DND-41 (cell line): Measurements from ENCODE around the gene ZEB1.

Source experiments
- ATAC-seq: fragments of 200-7000 bp; cut with Tn5 transposase; 3 replicates; pipeline ENCODE4 v1.9.1; 2021; ENCODE audit warnings: low read depth; ENCODE audit not compliant: insufficient read depth
- DNase-seq: peaks from one replicate; pipeline ENCODE4 v3.0.0-alpha.2; 2020
- H2AFZ ChIP-seq: 2 replicates; pipeline ENCODE4 v1.6.0; 2012; ENCODE audit warnings: low read depth, low read length
- H3K27ac ChIP-seq: 2 replicates; pipeline ENCODE4 v1.5.1; 2012; ENCODE audit warnings: low read length, inconsistent platforms
- H3K27me3 ChIP-seq: fragments of 200-600 bp; sonication (generic); 2 replicates; pipeline ENCODE4 v1.6.0; 2012; ENCODE audit warnings: low read length, mild to moderate bottlenecking, inconsistent platforms; ENCODE audit not compliant: insufficient read depth, poor library complexity
- H3K36me3 ChIP-seq: 2 replicates; pipeline ENCODE4 v1.5.1; 2012; ENCODE audit warnings: low read length, inconsistent platforms; ENCODE audit not compliant: insufficient read depth
- H3K4me1 ChIP-seq: 2 replicates; pipeline ENCODE4 v1.5.1; 2012; ENCODE audit warnings: mild to moderate bottlenecking, low read length; ENCODE audit not compliant: insufficient read depth
- H3K4me2 ChIP-seq: 2 replicates; pipeline ENCODE4 v1.6.0; 2012; ENCODE audit warnings: mild to moderate bottlenecking, moderate library complexity, low read length, inconsistent platforms; ENCODE audit not compliant: insufficient read depth
- H3K4me3 ChIP-seq, 2 experiments: fragments of 200-600 bp in 1 of 2; shearing (Covaris generic) in 1 of 2; 2 replicates each; pipeline ENCODE4 v1.5.1; 2012 to 2016; ENCODE audit warnings: inconsistent platforms in 2 of 2, low read length in 2 of 2, mild to moderate bottlenecking in 2 of 2, low read depth in 1 of 2, moderate library complexity in 1 of 2
- H3K79me2 ChIP-seq: 2 replicates; pipeline ENCODE4 v1.6.0; 2012; ENCODE audit warnings: low read length, inconsistent platforms; ENCODE audit not compliant: insufficient read depth
- H3K9ac ChIP-seq: 2 replicates; pipeline ENCODE4 v1.6.0; 2012; ENCODE audit warnings: low read depth, mild to moderate bottlenecking, inconsistent platforms, low read length, moderate library complexity
- H3K9me3 ChIP-seq: 2 replicates; pipeline ENCODE4 v1.5.1; 2012; ENCODE audit warnings: low read length, moderate library complexity, mild to moderate bottlenecking, inconsistent platforms; ENCODE audit not compliant: insufficient read depth, severe bottlenecking
- H4K20me1 ChIP-seq: 2 replicates; pipeline ENCODE4 v1.6.0; 2012; ENCODE audit warnings: low read length; ENCODE audit not compliant: insufficient read depth
- EZH2 ChIP-seq: IDR thresholded peaks from 3 replicates; pipeline ENCODE4 v1.6.1; 2012; ENCODE audit warnings: borderline replicate concordance, low read depth, mild to moderate bottlenecking, moderate library complexity, low read length, inconsistent platforms; ENCODE audit not compliant: severe bottlenecking
- TF ChIP-seq, protein P1 (sequence below): IDR thresholded peaks from 2 replicates; pipeline ENCODE4 v1.5.1; 2012; ENCODE audit warnings: borderline replicate concordance, low read length, moderate library complexity, mild to moderate bottlenecking; ENCODE audit not compliant: poor library complexity, severe bottlenecking; ENCODE audit errors: extremely low read depth

Gene ZEB1

DNA sequence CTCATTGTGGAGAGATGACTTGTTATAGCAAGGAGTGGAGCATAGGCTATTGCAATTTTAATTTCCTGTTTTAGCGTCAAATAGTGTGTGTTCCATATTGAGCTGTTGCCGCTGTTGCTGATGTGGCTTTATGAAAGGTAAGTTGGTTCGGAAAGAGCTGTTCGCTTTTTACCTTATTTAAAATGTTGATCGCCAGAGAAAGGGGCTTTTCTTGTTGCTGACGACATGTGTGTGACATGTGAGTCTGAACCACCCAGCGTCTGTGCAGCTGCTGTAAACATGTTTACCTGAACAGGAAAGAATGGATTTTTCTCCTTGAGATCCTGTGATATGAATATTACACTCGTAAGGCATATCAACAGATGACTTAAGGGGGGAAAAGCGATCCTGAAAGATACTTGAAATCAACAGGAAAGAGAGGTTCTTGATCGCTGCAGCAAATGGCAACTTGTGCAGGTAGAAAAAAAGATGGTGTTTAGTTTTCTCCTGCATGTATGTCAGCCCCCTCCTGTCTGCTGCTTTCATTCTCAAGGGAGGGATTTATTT is 2.5 kb downstream of the ZEB1 start:
- peak overlapping the region; percentile 89 for H3K9ac ChIP-seq
- peaks cover 98% of the 10 kb centered on the region for H3K79me2 ChIP-seq
- H3K4me3 ChIP-seq = peak overlapping the region; percentile 50 to 85
- peak overlapping the region; percentile 95 for H3K27ac ChIP-seq
- DNase-seq (peak; percentile 22), ATAC-seq (no peak)
- H4K20me1 ChIP-seq = peaks cover 45% of the 10 kb centered on the region
- H2AFZ ChIP-seq = no peak overlapping the region
- H3K4me2 ChIP-seq = peak overlapping the region; percentile 74
- H3K9me3 ChIP-seq = no peaks in the 10 kb centered on the region
- H3K4me1 ChIP-seq = peaks cover 62% of the 10 kb centered on the region
- H3K27me3 ChIP-seq = no peaks in the 10 kb centered on the region
- TF ChIP-seq, protein P1, sequence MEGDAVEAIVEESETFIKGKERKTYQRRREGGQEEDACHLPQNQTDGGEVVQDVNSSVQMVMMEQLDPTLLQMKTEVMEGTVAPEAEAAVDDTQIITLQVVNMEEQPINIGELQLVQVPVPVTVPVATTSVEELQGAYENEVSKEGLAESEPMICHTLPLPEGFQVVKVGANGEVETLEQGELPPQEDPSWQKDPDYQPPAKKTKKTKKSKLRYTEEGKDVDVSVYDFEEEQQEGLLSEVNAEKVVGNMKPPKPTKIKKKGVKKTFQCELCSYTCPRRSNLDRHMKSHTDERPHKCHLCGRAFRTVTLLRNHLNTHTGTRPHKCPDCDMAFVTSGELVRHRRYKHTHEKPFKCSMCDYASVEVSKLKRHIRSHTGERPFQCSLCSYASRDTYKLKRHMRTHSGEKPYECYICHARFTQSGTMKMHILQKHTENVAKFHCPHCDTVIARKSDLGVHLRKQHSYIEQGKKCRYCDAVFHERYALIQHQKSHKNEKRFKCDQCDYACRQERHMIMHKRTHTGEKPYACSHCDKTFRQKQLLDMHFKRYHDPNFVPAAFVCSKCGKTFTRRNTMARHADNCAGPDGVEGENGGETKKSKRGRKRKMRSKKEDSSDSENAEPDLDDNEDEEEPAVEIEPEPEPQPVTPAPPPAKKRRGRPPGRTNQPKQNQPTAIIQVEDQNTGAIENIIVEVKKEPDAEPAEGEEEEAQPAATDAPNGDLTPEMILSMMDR = no peak
- TF ChIP-seq EZH2 = no peak
- peaks cover 5% of the 10 kb centered on the region; the same call in 1 of the 2 replicates for H3K36me3 ChIP-seq

DNA sequence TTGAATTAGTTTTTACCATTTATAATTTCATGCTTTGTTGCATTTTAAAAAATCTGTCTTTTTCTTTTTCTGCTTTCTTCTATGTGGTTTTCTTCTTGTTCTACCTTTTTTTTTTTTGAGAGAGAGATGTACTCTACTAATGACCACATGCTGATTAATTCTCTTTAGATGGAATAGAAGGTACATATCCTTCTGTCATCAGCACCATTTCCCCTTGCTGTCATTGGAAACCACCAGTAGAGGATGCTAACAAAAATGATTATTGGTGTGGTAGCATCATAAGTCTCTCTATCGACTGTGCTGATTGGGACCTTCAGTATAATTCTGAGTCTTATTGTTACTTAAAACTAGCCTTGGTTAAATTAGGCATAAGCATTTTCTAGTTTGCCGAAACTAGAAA is 3.6 kb downstream of the ZEB1 start:
- H3K27me3 ChIP-seq = no peaks in the 10 kb centered on the region
- H3K9me3 ChIP-seq = no peaks in the 10 kb centered on the region
- peaks cover 98% of the 10 kb centered on the region for H3K79me2 ChIP-seq
- H3K36me3 ChIP-seq = peaks cover 5% of the 10 kb centered on the region; the same call in 1 of the 2 replicates
- no peak overlapping the region for H3K27ac ChIP-seq
- DNase-seq (no peak), ATAC-seq (no peak)
- H3K4me1 ChIP-seq = peaks cover 50% of the 10 kb centered on the region
- no peak overlapping the region for H2AFZ ChIP-seq
- peak overlapping the region; percentile 74 for H3K4me2 ChIP-seq
- H3K9ac ChIP-seq = 0 out of 2 replicates have a peak overlapping the region, but pooled peaks have one; percentile 89
- peaks cover 57% of the 10 kb centered on the region for H4K20me1 ChIP-seq
- TF ChIP-seq, protein P1 = peak; percentile 59
- no peak for TF ChIP-seq EZH2
- H3K4me3 ChIP-seq = peak overlapping the region in 1 of 2 experiments; percentile 85; a peak in 1 of 4 replicates

DNA sequence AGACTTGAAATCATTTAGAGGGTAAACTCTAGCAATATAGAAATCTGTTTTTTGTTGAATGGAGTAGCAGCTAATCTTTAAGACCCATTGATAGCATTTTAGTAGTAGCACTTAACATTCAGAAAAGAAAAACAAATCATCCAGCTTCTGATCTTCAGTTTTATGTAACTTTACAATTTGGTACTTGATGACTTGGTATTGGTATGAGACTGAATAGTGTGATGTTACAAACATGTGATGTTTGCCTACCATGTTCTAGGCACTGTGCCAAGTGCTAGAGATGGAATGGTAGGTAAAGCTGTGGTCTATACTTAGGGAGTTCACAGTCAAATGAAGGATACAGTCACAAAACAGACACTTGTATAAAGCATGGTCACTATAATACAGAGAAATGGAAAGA is 21.3 kb downstream of the ZEB1 start:
- Histone ChIP-seq H3K27me3 (no peaks in the 10 kb centered on the region), H3K36me3 (peaks cover 9% of the 10 kb centered on the region; the same call in 1 of the 2 replicates), H3K27ac (no peak overlapping the region), H3K4me3 (no peak overlapping the region), H3K9me3 (no peaks in the 10 kb centered on the region), H3K4me1 (peaks cover 26% of the 10 kb centered on the region; the same call in 1 of the 2 replicates), H4K20me1 (peaks cover 86% of the 10 kb centered on the region), H3K4me2 (0 out of 2 replicates have a peak overlapping the region, but pooled peaks have one; percentile 1), H3K9ac (no peak overlapping the region), H3K79me2 (peaks cover 100% of the 10 kb centered on the region), H2AFZ (no peak overlapping the region)
- TF ChIP-seq, protein P1 = no peak
- no peak for TF ChIP-seq EZH2
- ATAC-seq (no peak), DNase-seq (no peak)
